ENCODE measurements around the gene FBXO4.

The FBXO4 gene, protein sequence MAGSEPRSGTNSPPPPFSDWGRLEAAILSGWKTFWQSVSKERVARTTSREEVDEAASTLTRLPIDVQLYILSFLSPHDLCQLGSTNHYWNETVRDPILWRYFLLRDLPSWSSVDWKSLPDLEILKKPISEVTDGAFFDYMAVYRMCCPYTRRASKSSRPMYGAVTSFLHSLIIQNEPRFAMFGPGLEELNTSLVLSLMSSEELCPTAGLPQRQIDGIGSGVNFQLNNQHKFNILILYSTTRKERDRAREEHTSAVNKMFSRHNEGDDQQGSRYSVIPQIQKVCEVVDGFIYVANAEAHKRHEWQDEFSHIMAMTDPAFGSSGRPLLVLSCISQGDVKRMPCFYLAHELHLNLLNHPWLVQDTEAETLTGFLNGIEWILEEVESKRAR

DNA sequence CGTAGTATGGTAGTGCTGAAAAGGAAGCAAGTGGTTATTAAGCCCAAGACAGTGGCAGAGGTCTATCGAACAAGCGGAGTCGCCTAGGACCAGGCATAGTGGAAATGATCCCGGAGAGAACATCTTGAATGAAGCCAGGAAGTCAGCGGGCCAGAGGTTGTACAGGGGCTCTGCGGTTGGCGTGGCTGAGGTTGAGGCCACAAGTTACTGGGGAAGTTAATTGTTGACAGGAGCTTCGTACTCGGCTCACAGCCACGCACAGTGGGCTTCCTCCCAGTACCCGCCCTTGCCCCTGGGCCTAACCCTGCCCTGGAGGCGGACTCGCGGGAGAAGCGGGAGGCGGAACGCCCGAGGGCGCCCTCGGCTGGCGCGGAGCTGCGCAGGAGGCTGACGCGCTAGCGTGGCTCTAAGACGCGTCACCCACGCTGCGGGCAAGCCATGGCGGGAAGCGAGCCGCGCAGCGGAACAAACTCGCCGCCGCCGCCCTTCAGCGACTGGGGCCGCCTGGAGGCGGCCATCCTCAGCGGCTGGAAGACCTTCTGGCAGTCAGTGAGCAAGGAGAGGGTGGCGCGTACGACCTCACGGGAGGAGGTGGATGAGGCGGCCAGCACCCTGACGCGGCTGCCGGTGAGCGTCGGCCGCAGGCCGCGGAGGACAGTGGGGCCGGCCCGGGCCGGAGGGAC is at the start of gene FBXO4:
TSS of gene FBXO4 (plus strand) at position 410 of the 683 bp plus-strand sequence. CDS start at position 439, 29 bp downstream.
- peak within 1 kb of the TSS; percentile 51 for H3K27ac ChIP-seq (ENCODE audit: low read length)
- peak within 1 kb of the TSS; percentile 86 for H3K9ac ChIP-seq (ENCODE audit: low read length)
- H3K27me3 ChIP-seq (ENCODE audit: low read depth, low read length): no peaks in the 10 kb centered on the region
- H2AFZ ChIP-seq (ENCODE audit: low read depth, low read length): peak within 1 kb of the TSS; percentile 88
- TF ChIP-seq, protein P1, sequence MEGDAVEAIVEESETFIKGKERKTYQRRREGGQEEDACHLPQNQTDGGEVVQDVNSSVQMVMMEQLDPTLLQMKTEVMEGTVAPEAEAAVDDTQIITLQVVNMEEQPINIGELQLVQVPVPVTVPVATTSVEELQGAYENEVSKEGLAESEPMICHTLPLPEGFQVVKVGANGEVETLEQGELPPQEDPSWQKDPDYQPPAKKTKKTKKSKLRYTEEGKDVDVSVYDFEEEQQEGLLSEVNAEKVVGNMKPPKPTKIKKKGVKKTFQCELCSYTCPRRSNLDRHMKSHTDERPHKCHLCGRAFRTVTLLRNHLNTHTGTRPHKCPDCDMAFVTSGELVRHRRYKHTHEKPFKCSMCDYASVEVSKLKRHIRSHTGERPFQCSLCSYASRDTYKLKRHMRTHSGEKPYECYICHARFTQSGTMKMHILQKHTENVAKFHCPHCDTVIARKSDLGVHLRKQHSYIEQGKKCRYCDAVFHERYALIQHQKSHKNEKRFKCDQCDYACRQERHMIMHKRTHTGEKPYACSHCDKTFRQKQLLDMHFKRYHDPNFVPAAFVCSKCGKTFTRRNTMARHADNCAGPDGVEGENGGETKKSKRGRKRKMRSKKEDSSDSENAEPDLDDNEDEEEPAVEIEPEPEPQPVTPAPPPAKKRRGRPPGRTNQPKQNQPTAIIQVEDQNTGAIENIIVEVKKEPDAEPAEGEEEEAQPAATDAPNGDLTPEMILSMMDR (IDR thresholded peaks at IDR 0.05; ENCODE audit: low read depth, low read length): peak; percentile 49
- TF ChIP-seq EZH2phosphoT487 (IDR thresholded peaks at IDR 0.05; ENCODE audit: low read depth): no peak
- no peaks in the 10 kb centered on the region for H3K79me2 ChIP-seq (ENCODE audit: low read length)
- H3K4me2 ChIP-seq (ENCODE audit: low read length): peak within 1 kb of the TSS; percentile 93
- H4K20me1 ChIP-seq (ENCODE audit: insufficient read depth, low read length): no peaks in the 10 kb centered on the region
- H3K4me1 ChIP-seq (ENCODE audit: low read length): peaks cover 26% of the 10 kb centered on the region
- peaks cover 14% of the 10 kb centered on the region for H3K36me3 ChIP-seq (replicated peaks; ENCODE audit: low read depth, low read length)
- peak within 1 kb of the TSS; percentile 90 for H3K4me3 ChIP-seq (ENCODE audit: low read length)
- H3K9me3 ChIP-seq (ENCODE audit: insufficient read depth, low read length): no peaks in the 10 kb centered on the region

DNA sequence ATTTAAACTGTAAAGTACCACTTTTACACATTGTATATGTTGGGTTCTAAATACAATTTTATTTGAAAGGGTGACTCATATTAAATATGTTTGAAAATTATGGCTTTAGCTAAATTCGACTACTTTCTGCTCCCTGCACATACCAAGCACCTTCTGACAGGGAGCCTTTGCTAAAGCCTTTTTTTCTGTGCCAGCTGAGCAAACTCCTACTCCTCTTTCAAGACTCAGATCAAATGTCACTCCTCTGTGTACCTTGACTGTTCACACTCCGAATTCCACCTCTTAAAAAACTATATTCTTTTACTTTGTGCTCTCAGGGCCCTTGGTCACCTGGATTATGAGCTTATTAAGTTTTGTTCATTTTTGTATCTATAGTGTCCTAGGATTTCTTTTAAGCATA is 48.4 kb upstream of the FBXO4 start:
- Histone ChIP-seq H3K27ac (ENCODE audit: low read length) (no peak overlapping the region), H3K4me1 (ENCODE audit: low read length) (peaks cover 6% of the 10 kb centered on the region; the same call in 1 of the 2 replicates), H4K20me1 (ENCODE audit: insufficient read depth, low read length) (no peaks in the 10 kb centered on the region), H3K4me2 (ENCODE audit: low read length) (no peak overlapping the region), H3K27me3 (ENCODE audit: low read depth, low read length) (no peaks in the 10 kb centered on the region), H3K79me2 (ENCODE audit: low read length) (no peaks in the 10 kb centered on the region), H3K9me3 (ENCODE audit: insufficient read depth, low read length) (no peaks in the 10 kb centered on the region), H2AFZ (ENCODE audit: low read depth, low read length) (no peak overlapping the region), H3K9ac (ENCODE audit: low read length) (no peak overlapping the region), H3K4me3 (ENCODE audit: low read length) (no peak overlapping the region), H3K36me3 (replicated peaks; ENCODE audit: low read depth, low read length) (no peaks in the 10 kb centered on the region)
- no peak for TF ChIP-seq EZH2phosphoT487 (IDR thresholded peaks at IDR 0.05; ENCODE audit: low read depth)
- TF ChIP-seq, protein P1 (IDR thresholded peaks at IDR 0.05; ENCODE audit: low read depth, low read length): no peak

DNA sequence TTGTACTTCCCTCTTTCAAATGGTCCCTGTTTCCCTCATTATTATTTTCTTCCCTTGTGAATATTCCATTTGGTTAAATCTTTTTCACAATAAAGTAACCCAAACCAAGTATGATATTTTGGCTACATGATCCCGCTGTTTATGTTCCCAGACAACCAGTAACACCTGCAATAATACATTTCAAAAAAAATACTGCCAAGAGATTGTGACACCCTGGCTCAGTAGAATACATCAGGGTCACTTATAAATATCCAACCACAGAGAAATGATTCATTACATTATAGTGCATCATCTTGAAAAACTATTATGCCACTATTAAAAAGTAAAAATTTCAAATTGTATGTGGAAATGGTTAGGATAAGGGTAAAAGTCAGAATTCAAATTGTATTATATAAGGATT is 47.7 kb upstream of the FBXO4 start:
- Histone ChIP-seq H3K4me2 (ENCODE audit: low read length) (no peak overlapping the region), H3K79me2 (ENCODE audit: low read length) (no peaks in the 10 kb centered on the region), H3K4me1 (ENCODE audit: low read length) (peaks cover 6% of the 10 kb centered on the region; the same call in 1 of the 2 replicates), H3K9me3 (ENCODE audit: insufficient read depth, low read length) (no peaks in the 10 kb centered on the region), H3K36me3 (replicated peaks; ENCODE audit: low read depth, low read length) (no peaks in the 10 kb centered on the region), H3K27me3 (ENCODE audit: low read depth, low read length) (no peaks in the 10 kb centered on the region), H2AFZ (ENCODE audit: low read depth, low read length) (no peak overlapping the region), H3K4me3 (ENCODE audit: low read length) (no peak overlapping the region), H4K20me1 (ENCODE audit: insufficient read depth, low read length) (no peaks in the 10 kb centered on the region), H3K27ac (ENCODE audit: low read length) (no peak overlapping the region), H3K9ac (ENCODE audit: low read length) (no peak overlapping the region)
- TF ChIP-seq, protein P1 (IDR thresholded peaks at IDR 0.05; ENCODE audit: low read depth, low read length): no peak
- TF ChIP-seq EZH2phosphoT487 (IDR thresholded peaks at IDR 0.05; ENCODE audit: low read depth): no peak

DNA sequence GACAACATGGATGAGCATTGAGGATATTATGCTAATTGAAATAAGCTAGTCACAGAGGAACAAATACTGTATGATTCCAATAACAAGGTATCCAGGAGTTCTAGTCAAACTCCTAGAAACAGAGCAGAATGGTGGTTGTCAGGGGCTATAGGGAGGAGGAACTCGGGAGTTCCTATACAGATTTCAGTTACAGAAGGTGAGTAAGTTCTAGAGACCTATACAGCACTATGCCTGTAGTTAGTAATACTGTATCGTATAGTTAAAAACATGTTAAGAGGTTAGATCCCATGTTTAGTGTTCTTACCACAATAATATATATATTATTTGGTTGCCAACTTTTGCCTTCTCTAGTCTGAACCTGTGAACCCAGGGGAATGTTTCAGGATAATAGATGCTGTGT is 46.9 kb upstream of the FBXO4 start:
- no peak overlapping the region for H3K4me2 ChIP-seq (ENCODE audit: low read length)
- H4K20me1 ChIP-seq (ENCODE audit: insufficient read depth, low read length): no peaks in the 10 kb centered on the region
- H3K79me2 ChIP-seq (ENCODE audit: low read length): no peaks in the 10 kb centered on the region
- no peak overlapping the region for H3K4me3 ChIP-seq (ENCODE audit: low read length)
- no peak overlapping the region for H3K9ac ChIP-seq (ENCODE audit: low read length)
- TF ChIP-seq, protein P1 (IDR thresholded peaks at IDR 0.05; ENCODE audit: low read depth, low read length): no peak
- no peak for TF ChIP-seq EZH2phosphoT487 (IDR thresholded peaks at IDR 0.05; ENCODE audit: low read depth)
- no peaks in the 10 kb centered on the region for H3K36me3 ChIP-seq (replicated peaks; ENCODE audit: low read depth, low read length)
- H2AFZ ChIP-seq (ENCODE audit: low read depth, low read length): no peak overlapping the region
- no peaks in the 10 kb centered on the region for H3K9me3 ChIP-seq (ENCODE audit: insufficient read depth, low read length)
- H3K27ac ChIP-seq (ENCODE audit: low read length): no peak overlapping the region
- no peaks in the 10 kb centered on the region for H3K27me3 ChIP-seq (ENCODE audit: low read depth, low read length)
- peaks cover 6% of the 10 kb centered on the region; the same call in 1 of the 2 replicates for H3K4me1 ChIP-seq (ENCODE audit: low read length)
